Lower leg skin (tissue), 4 donors: ENCODE results near the gene LDB2. TPM values are rescaled to one million over a fixed set of nuclear protein-coding genes. Genes with fewer than 3 reads are reported as not detected.

Experiments
- DNase-seq, 2 donors: peaks; one replicate each; pipeline ENCODE4 v3.0.0-alpha.2; 2019; ENCODE audit warnings: low spot score in 2 of 2
- H3K4me3 ChIP-seq: fragments of 200-600 bp; sonication (generic); 2 replicates; pipeline ENCODE4 v1.5.1; 2017; ENCODE audit warnings: mild to moderate bottlenecking, low read depth; ENCODE audit not compliant: poor library complexity, severe bottlenecking
- POLR2A ChIP-seq, 2 donors: fragments of 450-650 bp; IDR thresholded peaks; one replicate each; pipeline ENCODE4 v1.6.1; 2016 to 2017; ENCODE audit warnings: antibody characterized with exemption in 2 of 2, mild to moderate bottlenecking in 1 of 2, moderate library complexity in 1 of 2
- WGBS, 2 donors: methylation state at CpG; one replicate each; pipeline ENCODE4 v1.1.5; 2018; 5-methylcytosine and 5-hydroxymethylcytosine counted together
- intact Hi-C: fragments of 100-400 bp; cut with DNase I; formaldehyde crosslinking; loops from one replicate; pipeline ENCODE4 v1.15.0; 2023; ENCODE audit warnings: low total_unique reads
- total RNA-seq, 4 donors: library from RNA; depleted of rRNA; stranded (reverse); fragments of >200 nt; gene quantifications; one replicate each; pipeline ENCODE4 v1.1.0, GENCODE V29; 2016
- TF ChIP-seq, protein P1 (sequence below), 3 donors: fragments of 450-650 bp; IDR thresholded peaks; one replicate each; pipeline ENCODE4 v1.5.1; 2016; ENCODE audit warnings: antibody characterized with exemption in 3 of 3, mild to moderate bottlenecking in 3 of 3, moderate library complexity in 2 of 3

LDB2 gene
- total RNA-seq, 4 donors from 2014 or later = 5.4 to 14.0 (median 7.8) TPM

- TF ChIP-seq, protein P1, sequence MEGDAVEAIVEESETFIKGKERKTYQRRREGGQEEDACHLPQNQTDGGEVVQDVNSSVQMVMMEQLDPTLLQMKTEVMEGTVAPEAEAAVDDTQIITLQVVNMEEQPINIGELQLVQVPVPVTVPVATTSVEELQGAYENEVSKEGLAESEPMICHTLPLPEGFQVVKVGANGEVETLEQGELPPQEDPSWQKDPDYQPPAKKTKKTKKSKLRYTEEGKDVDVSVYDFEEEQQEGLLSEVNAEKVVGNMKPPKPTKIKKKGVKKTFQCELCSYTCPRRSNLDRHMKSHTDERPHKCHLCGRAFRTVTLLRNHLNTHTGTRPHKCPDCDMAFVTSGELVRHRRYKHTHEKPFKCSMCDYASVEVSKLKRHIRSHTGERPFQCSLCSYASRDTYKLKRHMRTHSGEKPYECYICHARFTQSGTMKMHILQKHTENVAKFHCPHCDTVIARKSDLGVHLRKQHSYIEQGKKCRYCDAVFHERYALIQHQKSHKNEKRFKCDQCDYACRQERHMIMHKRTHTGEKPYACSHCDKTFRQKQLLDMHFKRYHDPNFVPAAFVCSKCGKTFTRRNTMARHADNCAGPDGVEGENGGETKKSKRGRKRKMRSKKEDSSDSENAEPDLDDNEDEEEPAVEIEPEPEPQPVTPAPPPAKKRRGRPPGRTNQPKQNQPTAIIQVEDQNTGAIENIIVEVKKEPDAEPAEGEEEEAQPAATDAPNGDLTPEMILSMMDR (IDR thresholded peaks at IDR 0.05) = no peak
- TF ChIP-seq POLR2A (IDR thresholded peaks at IDR 0.05) = no peak
- 87 to 100% methylated on average over 1 of the region's 1 CpG for WGBS, 2 donors
- no peak overlapping the region for H3K4me3 ChIP-seq
- no peak for DNase-seq
- intact Hi-C loops = no loop called here
These were observed 410.4 kb downstream of the LDB2 start for GRCh38 chr4:16488084-16488483.

GRCh38 chr4:16484711-16485110, 413.7 kb downstream of the LDB2 start:
- TF ChIP-seq, protein P1 (IDR thresholded peaks at IDR 0.05) = no peak
- WGBS, 2 donors = 66 to 72% methylated on average over 4 of the region's 4 CpGs
- H3K4me3 ChIP-seq = no peak overlapping the region
- DNase-seq = no peak
- intact Hi-C loops = no loop called here

DNA sequence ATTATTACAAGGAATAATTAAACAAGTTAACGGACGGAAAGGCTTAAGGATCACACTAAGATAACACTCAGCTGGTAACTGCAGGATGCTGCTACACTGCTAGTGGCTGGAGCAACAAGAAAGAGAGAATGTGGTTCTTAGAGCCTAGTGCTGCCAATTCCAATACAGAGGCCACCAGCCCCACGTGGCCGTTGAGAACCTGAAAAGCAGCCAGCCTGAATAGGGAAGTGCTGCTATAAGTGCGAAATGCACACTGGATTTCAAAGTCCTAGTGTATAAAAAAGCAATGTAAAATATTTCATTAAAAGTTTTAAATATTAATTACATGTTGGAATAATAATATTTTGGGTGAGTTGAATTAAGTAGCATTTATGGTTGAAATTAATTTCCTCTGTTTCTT, 414.9 kb downstream of the LDB2 start:
- no peak overlapping the region for H3K4me3 ChIP-seq
- intact Hi-C loops = no loop called here
- WGBS, 2 donors = 86 to 87% methylated on average over 5 of the region's 5 CpGs
- no peak for DNase-seq
- TF ChIP-seq, protein P1 (IDR thresholded peaks at IDR 0.05) = no peak
- TF ChIP-seq POLR2A (IDR thresholded peaks at IDR 0.05) = no peak

DNA sequence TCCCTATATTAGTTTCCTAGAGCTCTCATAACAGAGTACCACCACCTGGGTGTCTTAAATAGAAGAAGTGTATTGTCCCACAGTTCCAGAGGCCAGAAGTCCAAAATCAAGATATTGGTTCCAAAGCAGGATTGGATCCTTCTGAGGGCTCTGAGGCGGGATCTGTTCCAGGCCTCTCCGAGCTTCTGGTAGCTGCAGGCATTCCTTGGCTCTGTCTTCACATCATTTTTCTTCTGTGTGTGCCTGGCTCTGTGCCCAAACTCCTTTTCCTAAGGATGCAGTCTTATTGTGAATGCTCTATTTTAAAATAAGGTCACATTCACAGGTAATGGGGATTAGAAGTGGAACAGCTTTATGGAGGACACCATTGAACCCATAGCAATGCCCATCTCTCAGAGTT, 418.4 kb downstream of the LDB2 start:
- TF ChIP-seq, protein P1 (IDR thresholded peaks at IDR 0.05) = no peak
- TF ChIP-seq POLR2A (IDR thresholded peaks at IDR 0.05) = no peak
- intact Hi-C loops = no loop called here
- no peak overlapping the region for H3K4me3 ChIP-seq
- DNase-seq = no peak
- 35 to 40% methylated on average over 2 of the region's 2 CpGs for WGBS, 2 donors

GRCh38 chr4:16472537-16472936, 425.9 kb downstream of the LDB2 start:
- H3K4me3 ChIP-seq = no peak overlapping the region
- intact Hi-C loops = no loop called here
- WGBS, 2 donors = 67 to 89% methylated on average over 1 of the region's 1 CpG
- TF ChIP-seq, protein P1 (IDR thresholded peaks at IDR 0.05) = no peak
- TF ChIP-seq POLR2A (IDR thresholded peaks at IDR 0.05) = no peak
- DNase-seq = no peak

- TF ChIP-seq POLR2A (IDR thresholded peaks at IDR 0.05) = no peak
- TF ChIP-seq, protein P1 (IDR thresholded peaks at IDR 0.05) = no peak
- intact Hi-C loops = no loop called here
- WGBS, 2 donors = 57 to 63% methylated on average over 2 of the region's 2 CpGs
These were observed 431.4 kb downstream of the LDB2 start for GRCh38 chr4:16467061-16467460.

More at GRCh38 chr4:16467061-16467460, 431.4 kb downstream of the LDB2 start:
- no peak for DNase-seq
- no peak overlapping the region for H3K4me3 ChIP-seq
